Activated T-helper 17 cell treated with anti-CD3 and anti-CD28 coated beads, Interleukin-2, amount 50 U/mL, for 72 hours (primary cell): Measurements from ENCODE around the gene TEX12. TPM values are rescaled to one million over a fixed set of nuclear protein-coding genes. Genes with fewer than 3 reads are reported as not detected.
"Not testable (repeated sequence)": the region's sequence is repeated elsewhere in the genome, so short reads cannot be mapped to it uniquely, and the experiment has no call there.

Experiments used
- ATAC-seq: fragments of 150-1000 bp; cut with Tn5 transposase; replicated peaks from 2 replicates; pipeline ENCODE4 v1.10.0; 2021; ENCODE audit warnings: mild to moderate bottlenecking, moderate library complexity
- H3K27ac Mint-ChIP-seq: one replicate; pipeline ENCODE4 v1.8.0; 2022; ENCODE audit warnings: mixed read lengths
- H3K27me3 Mint-ChIP-seq: one replicate; pipeline ENCODE4 v1.8.0; 2022; ENCODE audit warnings: mixed read lengths
- H3K36me3 Mint-ChIP-seq: one replicate; pipeline ENCODE4 v1.8.0; 2022; ENCODE audit warnings: low read depth, mild to moderate bottlenecking, mixed read lengths
- H3K4me1 Mint-ChIP-seq: one replicate; pipeline ENCODE4 v1.8.0; 2022; ENCODE audit warnings: mixed read lengths
- H3K4me3 Mint-ChIP-seq: one replicate; pipeline ENCODE4 v1.8.0; 2022; ENCODE audit warnings: mild to moderate bottlenecking, mixed read lengths
- H3K9me3 Mint-ChIP-seq: one replicate; pipeline ENCODE4 v1.8.0; 2022; ENCODE audit warnings: mixed read lengths
- total RNA-seq, 2 donors: library from RNA; stranded (reverse); gene quantifications; one replicate each; pipeline ENCODE4 v1.2.3, GENCODE V29; 2022

TEX12 gene
- total RNA-seq, 2 donors from 2014 or later, result 0.24 to 0.99 TPM

- Mint-ChIP-seq H3K27ac (no peak overlapping the region), H3K36me3 (no peaks in the 10 kb centered on the region), H3K27me3 (peaks cover 20% of the 10 kb centered on the region), H3K4me1 (peaks cover 7% of the 10 kb centered on the region), H3K9me3 (no peaks in the 10 kb centered on the region), H3K4me3 (no peak overlapping the region)
- ATAC-seq, result no peak
These were observed 10.4 kb downstream of the TEX12 start for GRCh38 chr11:112177589-112177988.

DNA sequence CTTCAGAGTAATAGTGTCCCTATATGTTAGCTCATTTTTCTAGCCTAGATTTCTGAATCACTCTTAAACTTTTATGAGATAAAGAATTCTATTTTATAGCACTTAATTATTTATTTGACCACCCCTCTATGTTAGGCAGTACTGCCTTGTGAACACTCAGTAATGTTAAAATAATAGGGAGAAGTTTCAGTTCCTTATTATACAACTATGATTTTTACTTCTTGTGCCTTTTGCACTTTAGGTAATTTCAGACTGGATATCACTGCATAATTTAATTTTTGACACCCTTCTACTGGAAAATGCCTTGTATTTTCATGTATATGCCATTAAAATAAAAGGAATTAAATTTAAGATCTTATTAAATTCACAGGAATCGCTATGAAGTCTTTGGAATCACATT, 11.3 kb downstream of the TEX12 start:
- peaks cover 7% of the 10 kb centered on the region for H3K4me1 Mint-ChIP-seq
- no peaks in the 10 kb centered on the region for H3K9me3 Mint-ChIP-seq
- ATAC-seq, result no peak
- H3K27me3 Mint-ChIP-seq, result peaks cover 20% of the 10 kb centered on the region
- no peak overlapping the region for H3K4me3 Mint-ChIP-seq
- H3K36me3 Mint-ChIP-seq, result no peaks in the 10 kb centered on the region
- H3K27ac Mint-ChIP-seq, result no peak overlapping the region

DNA sequence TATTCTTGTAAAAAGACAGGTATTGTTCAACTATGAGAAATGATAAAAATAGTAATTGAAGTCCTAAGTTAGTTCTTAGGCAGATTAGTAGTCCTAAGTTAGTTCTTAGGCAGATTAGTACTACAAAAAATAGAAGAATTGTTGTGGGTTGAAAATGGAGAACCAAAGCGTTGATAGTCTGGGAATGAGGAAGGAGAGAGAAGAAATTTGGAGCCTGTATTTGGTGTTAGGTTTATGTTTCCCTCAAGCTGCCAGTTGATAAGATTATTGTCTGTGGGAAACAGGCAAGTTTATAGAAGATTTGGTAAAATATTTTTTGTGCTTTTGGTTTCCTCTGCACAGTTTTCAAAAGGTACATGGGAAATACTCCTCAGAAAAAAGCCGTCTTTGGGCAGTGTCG, 11.8 kb downstream of the TEX12 start:
- peaks cover 23% of the 10 kb centered on the region for H3K27me3 Mint-ChIP-seq
- no peak overlapping the region for H3K4me3 Mint-ChIP-seq
- H3K36me3 Mint-ChIP-seq, result no peaks in the 10 kb centered on the region
- no peak for ATAC-seq
- peaks cover 7% of the 10 kb centered on the region for H3K4me1 Mint-ChIP-seq
- no peaks in the 10 kb centered on the region for H3K9me3 Mint-ChIP-seq
- H3K27ac Mint-ChIP-seq, result no peak overlapping the region

- no peak overlapping the region for H3K4me3 Mint-ChIP-seq
- no peak for ATAC-seq
These were observed 12.4 kb downstream of the TEX12 start for GRCh38 chr11:112179601-112180000.

GRCh38 chr11:112182867-112183266, 15.7 kb downstream of the TEX12 start:
- H3K4me3 Mint-ChIP-seq, result no peak overlapping the region

More at GRCh38 chr11:112179601-112180000, 12.4 kb downstream of the TEX12 start:
- H3K36me3 Mint-ChIP-seq, result no peaks in the 10 kb centered on the region
- H3K9me3 Mint-ChIP-seq, result no peaks in the 10 kb centered on the region
- H3K27ac Mint-ChIP-seq, result no peak overlapping the region
- peaks cover 21% of the 10 kb centered on the region for H3K27me3 Mint-ChIP-seq
- H3K4me1 Mint-ChIP-seq, result peaks cover 6% of the 10 kb centered on the region

GRCh38 chr11:112185883-112186282, 18.7 kb downstream of the TEX12 start:
- H3K4me1 Mint-ChIP-seq, result no peaks in the 10 kb centered on the region
- no peak for ATAC-seq
- H3K4me3 Mint-ChIP-seq, result no peak overlapping the region
- no peaks in the 10 kb centered on the region for H3K9me3 Mint-ChIP-seq
- H3K27me3 Mint-ChIP-seq, result peaks cover 3% of the 10 kb centered on the region
- H3K36me3 Mint-ChIP-seq, result no peaks in the 10 kb centered on the region
- H3K27ac Mint-ChIP-seq, result no peak overlapping the region

More at GRCh38 chr11:112182867-112183266, 15.7 kb downstream of the TEX12 start:
- Mint-ChIP-seq H3K27me3 (peaks cover 11% of the 10 kb centered on the region), H3K4me1 (no peaks in the 10 kb centered on the region), H3K9me3 (no peaks in the 10 kb centered on the region), H3K36me3 (no peaks in the 10 kb centered on the region), H3K27ac (no peak overlapping the region)
- no peak for ATAC-seq

- Mint-ChIP-seq H3K4me3 (no peak overlapping the region), H3K27ac (no peak overlapping the region), H3K9me3 (no peaks in the 10 kb centered on the region), H3K4me1 (no peaks in the 10 kb centered on the region), H3K27me3 (peaks cover 3% of the 10 kb centered on the region), H3K36me3 (no peaks in the 10 kb centered on the region)
- ATAC-seq, result no peak
These were observed 19.1 kb downstream of the TEX12 start for GRCh38 chr11:112186304-112186703.

- not testable (repeated sequence) for ATAC-seq, H3K27me3 Mint-ChIP-seq, H3K9me3 Mint-ChIP-seq, H3K27ac Mint-ChIP-seq, H3K4me1 Mint-ChIP-seq, H3K4me3 Mint-ChIP-seq, H3K36me3 Mint-ChIP-seq
These were observed 27.9 kb downstream of the TEX12 start for GRCh38 chr11:112195113-112195512.

GRCh38 chr11:112195951-112196351, 28.8 kb downstream of the TEX12 start:
- Mint-ChIP-seq H3K9me3 (no peaks in the 10 kb centered on the region), H3K36me3 (no peaks in the 10 kb centered on the region), H3K27ac (no peak overlapping the region), H3K4me1 (no peaks in the 10 kb centered on the region), H3K4me3 (no peak overlapping the region), H3K27me3 (no peaks in the 10 kb centered on the region)
- no peak for ATAC-seq

DNA sequence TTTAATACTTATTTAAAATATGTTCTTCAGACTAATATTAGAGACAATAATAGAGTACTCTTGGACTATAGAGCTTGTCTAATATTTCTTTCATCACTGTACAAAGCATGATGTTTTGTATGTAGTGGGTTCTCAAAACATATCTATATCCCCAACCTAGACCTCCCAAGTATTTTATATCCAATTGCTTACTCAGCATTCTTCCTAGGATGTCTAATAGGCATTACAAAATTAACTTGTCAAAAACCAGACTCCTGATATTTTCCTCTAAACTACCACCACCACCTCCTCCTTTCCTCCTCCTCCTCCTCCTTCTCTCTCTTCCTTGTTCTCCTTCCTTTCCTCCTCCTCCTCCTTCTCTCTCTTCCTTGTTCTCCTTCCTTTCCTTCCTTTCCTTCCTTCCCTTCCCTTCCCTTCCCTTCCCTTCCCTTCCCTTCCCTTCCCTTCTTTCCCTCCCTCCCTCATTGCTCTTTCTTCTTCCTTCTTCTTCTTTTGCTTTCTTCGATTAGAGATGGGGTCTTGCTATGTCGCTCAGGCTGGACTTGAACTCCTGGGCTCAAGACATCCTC, 29.4 kb downstream of the TEX12 start:
- no peaks in the 10 kb centered on the region for H3K36me3 Mint-ChIP-seq
- no peaks in the 10 kb centered on the region for H3K9me3 Mint-ChIP-seq
- no peaks in the 10 kb centered on the region for H3K27me3 Mint-ChIP-seq
- H3K4me3 Mint-ChIP-seq, result no peak overlapping the region
- no peaks in the 10 kb centered on the region for H3K4me1 Mint-ChIP-seq
- ATAC-seq, result no peak
- no peak overlapping the region for H3K27ac Mint-ChIP-seq

GRCh38 chr11:112199101-112199500, 31.9 kb downstream of the TEX12 start:
- not testable (repeated sequence) for H3K27ac Mint-ChIP-seq, H3K4me3 Mint-ChIP-seq, H3K4me1 Mint-ChIP-seq, H3K27me3 Mint-ChIP-seq, ATAC-seq, H3K36me3 Mint-ChIP-seq, H3K9me3 Mint-ChIP-seq

DNA sequence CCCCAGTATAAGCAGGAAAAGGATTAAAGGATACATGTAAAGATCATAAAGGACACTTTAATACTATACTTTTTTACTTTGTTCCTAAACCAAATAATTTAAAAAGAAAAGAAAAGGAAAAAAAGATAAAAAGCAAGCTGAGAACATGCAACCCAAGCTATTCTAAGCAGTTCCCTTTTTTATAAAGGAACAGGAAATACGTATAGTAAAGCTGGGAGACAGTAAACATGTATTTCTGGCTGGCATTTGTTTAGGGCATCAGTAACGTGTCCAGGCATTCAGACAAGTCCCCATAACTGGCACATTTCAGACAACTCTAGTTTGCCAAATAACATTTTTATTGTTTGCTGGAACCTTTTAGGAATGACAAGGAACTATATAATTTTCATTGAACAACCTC, 33.1 kb downstream of the TEX12 start:
- H3K9me3 Mint-ChIP-seq, result no peaks in the 10 kb centered on the region
- H3K4me3 Mint-ChIP-seq, result no peak overlapping the region
- no peaks in the 10 kb centered on the region for H3K36me3 Mint-ChIP-seq
- no peaks in the 10 kb centered on the region for H3K4me1 Mint-ChIP-seq
- no peaks in the 10 kb centered on the region for H3K27me3 Mint-ChIP-seq
- no peak overlapping the region for H3K27ac Mint-ChIP-seq
- ATAC-seq, result no peak

- H3K4me3 Mint-ChIP-seq, result no peak overlapping the region
- no peaks in the 10 kb centered on the region for H3K36me3 Mint-ChIP-seq
- H3K27me3 Mint-ChIP-seq, result peaks cover 4% of the 10 kb centered on the region
- H3K9me3 Mint-ChIP-seq, result no peaks in the 10 kb centered on the region
- ATAC-seq, result no peak
- H3K27ac Mint-ChIP-seq, result no peak overlapping the region
- peaks cover 2% of the 10 kb centered on the region for H3K4me1 Mint-ChIP-seq
These were observed 38.9 kb downstream of the TEX12 start for GRCh38 chr11:112206071-112206470.

- peak; percentile 67 for ATAC-seq
- H3K36me3 Mint-ChIP-seq, result no peaks in the 10 kb centered on the region
- peak overlapping the region; percentile 54 for H3K4me3 Mint-ChIP-seq
- peaks cover 13% of the 10 kb centered on the region for H3K4me1 Mint-ChIP-seq
- H3K27me3 Mint-ChIP-seq, result peaks cover 4% of the 10 kb centered on the region
- H3K27ac Mint-ChIP-seq, result peak overlapping the region; percentile 41
- no peaks in the 10 kb centered on the region for H3K9me3 Mint-ChIP-seq
These were observed 43.7 kb downstream of the TEX12 start for GRCh38 chr11:112210890-112211289.

GRCh38 chr11:112211536-112211935, 44.4 kb downstream of the TEX12 start:
- Mint-ChIP-seq H3K36me3 (no peaks in the 10 kb centered on the region), H3K4me1 (peaks cover 13% of the 10 kb centered on the region), H3K27me3 (peaks cover 4% of the 10 kb centered on the region), H3K4me3 (peak overlapping the region; percentile 54), H3K9me3 (no peaks in the 10 kb centered on the region), H3K27ac (peak overlapping the region; percentile 41)
- ATAC-seq, result peak; percentile 87

- peaks cover 13% of the 10 kb centered on the region for H3K4me1 Mint-ChIP-seq
- no peaks in the 10 kb centered on the region for H3K36me3 Mint-ChIP-seq
- no peaks in the 10 kb centered on the region for H3K9me3 Mint-ChIP-seq
- no peak for ATAC-seq
- peaks cover 4% of the 10 kb centered on the region for H3K27me3 Mint-ChIP-seq
- no peak overlapping the region for H3K27ac Mint-ChIP-seq
- H3K4me3 Mint-ChIP-seq, result no peak overlapping the region
These were observed 45.1 kb downstream of the TEX12 start for GRCh38 chr11:112212290-112212689.
